Colonic mucosa (tissue), 4 donors: ENCODE measurements around the gene PRDM15. TPM values are rescaled to one million over a fixed set of nuclear protein-coding genes. Genes with fewer than 3 reads are reported as not detected.

ENCODE experiments used
- DNase-seq: peaks from one replicate; pipeline ENCODE4 v3.0.0-alpha.2; 2020
- H3K27ac ChIP-seq: fragments of 200-600 bp; one replicate; pipeline ENCODE4 v1.8.0; 2021
- H3K27me3 ChIP-seq: fragments of 200-600 bp; one replicate; pipeline ENCODE4 v1.8.0; 2021
- H3K36me3 ChIP-seq: fragments of 200-600 bp; one replicate; pipeline ENCODE4 v1.8.0; 2021
- H3K4me1 ChIP-seq: fragments of 200-600 bp; one replicate; pipeline ENCODE4 v1.8.0; 2021; ENCODE audit warnings: mild to moderate bottlenecking
- H3K4me3 ChIP-seq: fragments of 200-600 bp; one replicate; pipeline ENCODE4 v1.8.0; 2021
- H3K9ac ChIP-seq, 2 donors: one replicate each; pipeline ENCODE4 v1.7.0; 2013; ENCODE audit warnings: control low read depth in 2 of 2, low read depth in 2 of 2, low read length in 2 of 2
- H3K9me3 ChIP-seq: fragments of 200-600 bp; one replicate; pipeline ENCODE4 v1.8.0; 2021
- CTCF ChIP-seq: fragments of 200-600 bp; IDR thresholded peaks from one replicate; pipeline ENCODE4 v1.8.0; 2022; ENCODE audit warnings: antibody characterized with exemption, mild to moderate bottlenecking
- intact Hi-C: fragments of 100-400 bp; cut with DNase I; formaldehyde crosslinking; loops from one replicate; pipeline ENCODE4 v1.14.1; 2022
- total RNA-seq, 2 donors: library from RNA; stranded (reverse); fragmentation: NEBNext Ultra II Directional in 1 of 2; extraction: Animal tissue kit (Norgen Biotek cat#: 25700) in 1 of 2; gene quantifications; one replicate each; pipeline ENCODE4 v1.2.1, GENCODE V29; 2021
- donor health status: healthy.
- donor health status: DM: no; HTN: no; CAD: no.
- donor health status: DM: no; HTN: no; CAD: no.

The PRDM15 gene
- total RNA-seq, 2 donors from 2014 or later: 3.2 to 6.3 TPM

- Histone ChIP-seq H3K27me3 (no peaks in the 10 kb centered on the region), H3K36me3 (no peaks in the 10 kb centered on the region), H3K4me1 (no peaks in the 10 kb centered on the region), H3K4me3 (no peak overlapping the region), H3K9ac (no peak overlapping the region), H3K27ac (no peak overlapping the region), H3K9me3 (no peaks in the 10 kb centered on the region)
- intact Hi-C loops: no loop called here
- no peak for DNase-seq
- no peak for TF ChIP-seq CTCF
Measured at GRCh38 chr21:41805038-41805437, 74.1 kb downstream of the PRDM15 start.

DNA sequence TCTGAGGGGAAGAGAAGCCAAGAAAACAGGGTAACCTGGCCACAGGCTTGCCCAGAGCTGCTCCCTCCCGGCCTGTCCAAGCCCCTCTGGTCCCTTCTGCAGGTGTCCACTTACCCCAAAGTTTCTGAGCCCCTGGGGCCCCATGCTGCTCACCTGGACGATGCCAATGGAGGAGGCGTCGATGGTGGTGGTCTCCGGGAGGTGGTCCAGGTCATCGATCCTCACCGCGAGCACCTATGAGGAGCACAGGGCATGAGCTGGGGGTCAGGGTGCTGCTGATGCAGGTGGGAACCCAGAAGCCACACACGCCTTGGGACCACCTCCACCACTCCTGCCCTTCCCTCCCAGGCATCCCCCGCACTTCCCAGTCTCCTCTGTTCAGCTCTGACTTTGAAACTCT is 74.8 kb downstream of the PRDM15 start:
- H3K4me3 ChIP-seq: no peak overlapping the region
- TF ChIP-seq CTCF: no peak
- intact Hi-C loops: no loop called here
- no peaks in the 10 kb centered on the region for H3K4me1 ChIP-seq
- H3K36me3 ChIP-seq: no peaks in the 10 kb centered on the region
- DNase-seq: no peak
- H3K27me3 ChIP-seq: no peaks in the 10 kb centered on the region
- no peak overlapping the region for H3K9ac ChIP-seq
- no peaks in the 10 kb centered on the region for H3K9me3 ChIP-seq
- H3K27ac ChIP-seq: no peak overlapping the region

DNA sequence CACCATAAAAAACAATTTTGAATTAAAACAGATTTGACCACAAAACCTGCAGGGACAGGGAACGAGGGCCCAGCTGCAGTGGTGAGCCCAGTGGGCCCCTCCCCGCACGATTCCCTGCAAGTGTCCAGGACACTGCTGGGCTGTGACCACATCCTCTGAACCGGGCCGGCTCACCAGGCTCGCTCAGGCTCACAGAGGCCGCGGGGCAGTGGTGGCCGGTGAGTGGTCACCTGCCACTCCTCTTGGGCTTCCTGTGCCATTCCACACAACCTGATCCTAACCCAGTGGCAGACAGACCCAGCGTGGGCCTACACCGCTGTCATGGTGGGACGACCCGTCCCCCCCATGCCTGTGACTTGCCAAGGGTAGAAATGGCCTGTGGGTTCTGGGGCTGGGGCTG is 75.8 kb downstream of the PRDM15 start:
- H3K36me3 ChIP-seq: no peaks in the 10 kb centered on the region
- no peak overlapping the region for H3K4me3 ChIP-seq
- DNase-seq: no peak
- no peaks in the 10 kb centered on the region for H3K9me3 ChIP-seq
- no peak overlapping the region for H3K27ac ChIP-seq
- TF ChIP-seq CTCF: no peak
- intact Hi-C loops: no loop called here
- H3K9ac ChIP-seq: no peak overlapping the region
- no peaks in the 10 kb centered on the region for H3K27me3 ChIP-seq
- H3K4me1 ChIP-seq: no peaks in the 10 kb centered on the region

DNA sequence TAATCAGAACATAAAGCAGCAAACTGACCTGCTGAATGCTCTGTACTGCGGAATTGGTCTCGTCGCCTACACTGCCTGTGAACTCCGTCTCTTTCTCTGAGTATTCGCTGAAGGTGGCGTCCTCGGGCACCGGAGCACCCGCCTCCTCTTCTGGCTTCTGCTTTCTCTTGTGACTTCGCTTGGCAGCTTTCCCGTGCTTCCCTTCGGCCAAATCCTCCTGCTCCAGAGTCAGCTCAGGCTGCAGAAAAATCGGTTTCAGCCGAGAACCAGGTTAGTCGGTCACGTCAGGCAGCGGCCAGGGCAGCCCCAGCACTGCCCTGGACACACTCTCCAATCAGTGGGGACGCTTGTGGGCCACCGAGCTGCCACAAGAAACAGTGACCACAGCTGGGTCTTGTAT is 76.5 kb downstream of the PRDM15 start:
- Histone ChIP-seq H3K4me1 (no peaks in the 10 kb centered on the region), H3K27ac (no peak overlapping the region), H3K9ac (no peak overlapping the region), H3K9me3 (no peaks in the 10 kb centered on the region), H3K4me3 (no peak overlapping the region), H3K27me3 (no peaks in the 10 kb centered on the region), H3K36me3 (no peaks in the 10 kb centered on the region)
- TF ChIP-seq CTCF: no peak
- intact Hi-C loops: no loop called here
- peak; percentile 39 for DNase-seq

GRCh38 chr21:41802198-41802584 is 77.0 kb downstream of the PRDM15 start:
- no peak overlapping the region for H3K27ac ChIP-seq
- no peak overlapping the region for H3K9ac ChIP-seq
- H3K9me3 ChIP-seq: no peaks in the 10 kb centered on the region
- no peaks in the 10 kb centered on the region for H3K36me3 ChIP-seq
- H3K4me3 ChIP-seq: no peak overlapping the region
- no peak for TF ChIP-seq CTCF
- H3K27me3 ChIP-seq: no peaks in the 10 kb centered on the region
- no peak for DNase-seq
- intact Hi-C loops: no loop called here
- no peaks in the 10 kb centered on the region for H3K4me1 ChIP-seq
